Hepatocyte (in vitro differentiated cells): ENCODE measurements around the gene GUCY1A2. TPM values are rescaled to one million over a fixed set of nuclear protein-coding genes. Genes with fewer than 3 reads are reported as not detected.

Experiments
- DNase-seq: peaks from one replicate; pipeline ENCODE4 v3.0.0-alpha.2; 2016; ENCODE audit warnings: low spot score
- H2AFZ ChIP-seq: fragments of 200-600 bp; sonication (generic); 2 replicates; pipeline ENCODE4 v1.6.0; 2016; ENCODE audit warnings: antibody characterized with exemption, mild to moderate bottlenecking
- H3K27ac ChIP-seq: fragments of 200-600 bp; sonication (generic); 2 replicates; pipeline ENCODE4 v1.5.1; 2016; ENCODE audit warnings: mild to moderate bottlenecking
- H3K27me3 ChIP-seq: fragments of 200-600 bp; sonication (generic); 2 replicates; pipeline ENCODE4 v1.6.1; 2016
- H3K36me3 ChIP-seq: fragments of 200-600 bp; sonication (generic); replicated peaks from 2 replicates; pipeline ENCODE4 v1.5.1; 2016; ENCODE audit warnings: low read depth; ENCODE audit not compliant: insufficient read depth
- H3K4me1 ChIP-seq: fragments of 200-600 bp; sonication (generic); 2 replicates; pipeline ENCODE4 v1.5.1; 2016; ENCODE audit warnings: mild to moderate bottlenecking, moderate library complexity; ENCODE audit not compliant: insufficient read depth
- H3K4me2 ChIP-seq: fragments of 200-600 bp; sonication (generic); 2 replicates; pipeline ENCODE4 v1.6.0; 2016
- H3K4me3 ChIP-seq: fragments of 200-600 bp; sonication (generic); 2 replicates; pipeline ENCODE4 v1.5.1; 2016; ENCODE audit warnings: mild to moderate bottlenecking
- H3K79me2 ChIP-seq: fragments of 200-600 bp; sonication (generic); 2 replicates; pipeline ENCODE4 v1.6.0; 2017; ENCODE audit warnings: mild to moderate bottlenecking
- H3K9me2 ChIP-seq: fragments of 200-600 bp; sonication (generic); replicated peaks from 2 replicates; pipeline ENCODE4 v1.6.0; 2017; ENCODE audit warnings: mild to moderate bottlenecking; ENCODE audit not compliant: insufficient read depth
- H3K9me3 ChIP-seq: fragments of 200-600 bp; sonication (generic); 2 replicates; pipeline ENCODE4 v1.5.1; 2016; ENCODE audit warnings: low read depth, mild to moderate bottlenecking
- H4K20me1 ChIP-seq: fragments of 200-600 bp; sonication (generic); 2 replicates; pipeline ENCODE4 v1.6.0; 2016; ENCODE audit warnings: mild to moderate bottlenecking; ENCODE audit not compliant: insufficient read depth, poor library complexity, severe bottlenecking
- CTCF ChIP-seq: fragments of 200-600 bp; sonication (generic); IDR thresholded peaks from 2 replicates; pipeline ENCODE4 v1.5.1; 2016; ENCODE audit warnings: antibody characterized with exemption, mild to moderate bottlenecking; ENCODE audit not compliant: poor library complexity
- EZH2 ChIP-seq: fragments of 200-600 bp; sonication (generic); IDR thresholded peaks from 2 replicates; pipeline ENCODE4 v1.6.1; 2016; ENCODE audit warnings: antibody characterized with exemption, mild to moderate bottlenecking, borderline replicate concordance
- EZH2phosphoT487 ChIP-seq: fragments of 200-600 bp; sonication (generic); IDR thresholded peaks from one replicate; pipeline ENCODE4 v1.6.1; 2018; ENCODE audit warnings: antibody characterized with exemption, mild to moderate bottlenecking, low read depth, moderate library complexity; ENCODE audit not compliant: unreplicated experiment, severe bottlenecking
- WGBS: methylation state at CpG from one replicate; pipeline ENCODE4 v1.1.6; 2016; ENCODE audit warnings: low lambda C conversion rate; ENCODE audit errors: missing lambda C conversion rate; 5-methylcytosine and 5-hydroxymethylcytosine counted together
- polyA plus RNA-seq: library from polyadenylated mRNA; unstranded; fragments of >200 nt; fragmentation: Nextera tagmentation; extraction: Ambion mirVana; gene quantifications from 2 replicates; pipeline ENCODE4 v1.2.1, GENCODE V29; 2016
- total RNA-seq: library from RNA; depleted of rRNA; stranded (reverse); fragments of >200 nt; gene quantifications from 2 replicates; pipeline ENCODE4 v1.2.3, GENCODE V29; 2014

Gene GUCY1A2
- total and polyA plus RNA-seq, 2 experiments from 2014 or later = 3.3 to 9.1 TPM

- Histone ChIP-seq H3K27ac (peak overlapping the region; percentile 76), H3K4me2 (no peak overlapping the region), H3K79me2 (no peaks in the 10 kb centered on the region), H4K20me1 (no peaks in the 10 kb centered on the region), H3K9me3 (no peaks in the 10 kb centered on the region), H3K9me2 (no peaks in the 10 kb centered on the region), H2AFZ (no peak overlapping the region), H3K36me3 (no peaks in the 10 kb centered on the region), H3K27me3 (no peaks in the 10 kb centered on the region), H3K4me3 (no peak overlapping the region), H3K4me1 (peaks cover 26% of the 10 kb centered on the region)
- TF ChIP-seq EZH2 = no peak
- TF ChIP-seq EZH2phosphoT487 = no peak
- no peak for TF ChIP-seq CTCF
- DNase-seq = no peak
- 85% methylated on average over 10 of the region's 10 CpGs for WGBS
Observed at GRCh38 chr11:106990331-106990730, 27.9 kb downstream of the GUCY1A2 start.

- Histone ChIP-seq H3K36me3 (no peaks in the 10 kb centered on the region), H3K27ac (peak overlapping the region; percentile 76), H4K20me1 (no peaks in the 10 kb centered on the region), H3K4me2 (no peak overlapping the region), H2AFZ (no peak overlapping the region), H3K27me3 (no peaks in the 10 kb centered on the region), H3K9me3 (no peaks in the 10 kb centered on the region), H3K4me1 (peaks cover 26% of the 10 kb centered on the region), H3K79me2 (no peaks in the 10 kb centered on the region), H3K9me2 (no peaks in the 10 kb centered on the region), H3K4me3 (no peak overlapping the region)
- 77% methylated on average over 1 of the region's 1 CpG for WGBS
- TF ChIP-seq CTCF (no peak), EZH2 (no peak), EZH2phosphoT487 (no peak)
- DNase-seq = no peak
Observed at GRCh38 chr11:106989078-106989455, 29.2 kb downstream of the GUCY1A2 start.

- DNase-seq = peak; percentile 64
- Histone ChIP-seq H3K9me3 (no peaks in the 10 kb centered on the region), H3K36me3 (no peaks in the 10 kb centered on the region), H2AFZ (no peak overlapping the region), H3K4me2 (no peak overlapping the region), H3K27me3 (no peaks in the 10 kb centered on the region), H4K20me1 (no peaks in the 10 kb centered on the region), H3K9me2 (no peaks in the 10 kb centered on the region), H3K27ac (peak overlapping the region; percentile 76), H3K4me1 (peaks cover 26% of the 10 kb centered on the region), H3K79me2 (no peaks in the 10 kb centered on the region), H3K4me3 (no peak overlapping the region)
- 62% methylated on average over 2 of the region's 2 CpGs for WGBS
- TF ChIP-seq EZH2 (no peak), EZH2phosphoT487 (no peak), CTCF (no peak)
Observed at GRCh38 chr11:106988151-106989077, 29.9 kb downstream of the GUCY1A2 start.
